SK-N-SH treated with all-trans-retinoic acid at 6 μM for 48 hours (cell line): ENCODE data around the gene FGF2.

Experiments
- POU6F1 ChIP-seq: fragments of 250-450 bp; sonication (Bioruptor Pico); IDR thresholded peaks from 2 replicates; pipeline ENCODE4 v1.8.0; 2021; ENCODE audit warnings: low read depth, mild to moderate bottlenecking, moderate library complexity, borderline replicate concordance
- RARB ChIP-seq: fragments of 250-450 bp; sonication (Bioruptor Pico); IDR thresholded peaks from 2 replicates; pipeline ENCODE4 v1.8.0; 2021; ENCODE audit warnings: mild to moderate bottlenecking, moderate library complexity

DNA sequence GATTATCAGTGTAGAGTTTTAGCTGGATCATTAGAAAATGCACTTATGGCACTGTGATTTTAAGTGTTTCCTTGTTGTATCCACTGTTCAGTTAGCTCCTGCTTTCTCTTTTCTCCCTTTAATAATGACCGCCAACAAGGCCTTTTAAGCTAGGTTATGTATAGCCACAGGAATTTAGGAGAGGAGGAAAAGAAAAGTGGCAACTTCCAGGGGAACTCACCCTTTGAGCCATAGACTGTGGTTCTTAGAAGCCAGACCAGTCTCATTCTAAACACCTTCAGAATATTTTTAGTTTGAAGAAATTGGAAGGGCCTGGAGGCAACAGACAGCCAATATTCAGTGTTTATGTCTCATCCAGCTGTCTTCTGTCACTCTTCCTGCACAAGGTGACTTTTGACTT is 6.1 kb downstream of the FGF2 start:
- TF ChIP-seq POU6F1 (CRISPR knock-in tag) (no peak), RARB (CRISPR knock-in tag) (no peak)
